Stimulated activated CD8-positive, alpha-beta memory T cell treated with anti-CD3 and anti-CD28 coated beads, Interleukin-15, amount 100 ng/mL, for 48 hours (primary cell): ENCODE measurements around the gene STOML1.

Experiments used
- DNase-seq, 2 donors: peaks; one replicate each; pipeline ENCODE4 v3.0.0-alpha.2; 2020; ENCODE audit warnings: low read depth in 2 of 2

STOML1 gene, protein sequence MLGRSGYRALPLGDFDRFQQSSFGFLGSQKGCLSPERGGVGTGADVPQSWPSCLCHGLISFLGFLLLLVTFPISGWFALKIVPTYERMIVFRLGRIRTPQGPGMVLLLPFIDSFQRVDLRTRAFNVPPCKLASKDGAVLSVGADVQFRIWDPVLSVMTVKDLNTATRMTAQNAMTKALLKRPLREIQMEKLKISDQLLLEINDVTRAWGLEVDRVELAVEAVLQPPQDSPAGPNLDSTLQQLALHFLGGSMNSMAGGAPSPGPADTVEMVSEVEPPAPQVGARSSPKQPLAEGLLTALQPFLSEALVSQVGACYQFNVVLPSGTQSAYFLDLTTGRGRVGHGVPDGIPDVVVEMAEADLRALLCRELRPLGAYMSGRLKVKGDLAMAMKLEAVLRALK

GRCh38 chr15:73991726-73992593, at the start of gene STOML1:
Gene STOML1 (minus strand): TSS chr15:73992295. CDS start chr15:73992223, 72 bp downstream.
- peak; percentile 93 to 94 for DNase-seq

GRCh38 chr15:74041311-74041756, 49.2 kb upstream of the STOML1 start:
- no peak for DNase-seq

DNA sequence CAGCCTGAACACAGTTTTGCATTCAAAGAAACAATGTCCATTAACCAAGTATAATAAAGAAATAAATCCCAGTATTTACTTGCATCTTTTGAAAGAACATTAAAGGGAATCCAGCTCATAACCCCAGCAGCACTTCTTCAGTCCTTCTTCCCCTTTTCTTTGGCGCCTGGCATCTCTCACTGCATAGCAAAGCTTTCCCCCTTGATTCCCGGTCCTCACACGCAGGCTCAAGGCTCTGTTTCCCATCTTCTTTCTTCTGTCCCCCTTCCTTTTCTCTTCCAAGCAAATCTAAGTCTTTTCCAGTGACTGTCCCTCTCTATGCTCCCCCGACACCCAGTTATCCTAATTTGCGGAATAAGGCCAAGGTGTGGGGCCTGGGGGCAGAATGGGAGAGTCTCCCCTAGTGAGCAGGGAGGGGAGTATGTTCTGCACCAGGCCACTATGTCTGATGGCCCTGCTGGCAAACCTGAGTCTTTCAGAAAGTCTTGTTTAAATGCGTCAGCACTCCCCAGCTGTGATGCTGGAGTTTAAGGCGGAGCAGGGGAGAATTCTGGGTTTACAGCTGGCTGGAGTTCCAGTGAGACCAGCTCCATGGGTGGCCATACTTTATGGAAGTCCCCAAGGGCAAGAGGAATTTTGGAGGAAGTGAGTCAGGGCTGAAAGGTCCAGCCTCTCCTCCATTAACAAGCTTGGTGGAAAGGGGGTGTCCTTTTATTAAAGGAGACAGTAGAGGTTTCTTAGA, 48.2 kb upstream of the STOML1 start:
- DNase-seq, result no peak

DNA sequence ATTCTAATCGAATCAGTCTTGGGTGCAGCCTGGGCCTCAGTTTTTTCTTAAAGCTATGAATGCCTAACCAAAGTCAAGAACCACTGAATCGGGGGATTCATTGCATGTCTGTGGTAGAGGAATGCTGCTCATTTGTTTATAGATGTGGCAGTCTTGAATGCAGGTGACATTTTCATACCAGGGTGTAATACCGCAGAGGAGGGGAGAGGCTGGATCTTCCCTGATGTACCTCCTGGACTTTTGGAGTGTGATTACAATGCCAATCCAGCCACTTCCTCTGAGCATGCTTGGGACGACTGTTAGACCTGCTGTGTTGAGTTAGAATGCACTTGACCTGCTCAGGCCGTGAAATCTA, 47.5 kb upstream of the STOML1 start:
- no peak for DNase-seq

- DNase-seq, result no peak
These were observed 46.9 kb upstream of the STOML1 start for GRCh38 chr15:74038707-74039655.

GRCh38 chr15:74037171-74038117, 45.3 kb upstream of the STOML1 start:
- no peak for DNase-seq

- no peak for DNase-seq
These were observed 44.4 kb upstream of the STOML1 start for GRCh38 chr15:74036271-74037170.

- DNase-seq, result no peak
These were observed 43.3 kb upstream of the STOML1 start for GRCh38 chr15:74035121-74036017.

DNA sequence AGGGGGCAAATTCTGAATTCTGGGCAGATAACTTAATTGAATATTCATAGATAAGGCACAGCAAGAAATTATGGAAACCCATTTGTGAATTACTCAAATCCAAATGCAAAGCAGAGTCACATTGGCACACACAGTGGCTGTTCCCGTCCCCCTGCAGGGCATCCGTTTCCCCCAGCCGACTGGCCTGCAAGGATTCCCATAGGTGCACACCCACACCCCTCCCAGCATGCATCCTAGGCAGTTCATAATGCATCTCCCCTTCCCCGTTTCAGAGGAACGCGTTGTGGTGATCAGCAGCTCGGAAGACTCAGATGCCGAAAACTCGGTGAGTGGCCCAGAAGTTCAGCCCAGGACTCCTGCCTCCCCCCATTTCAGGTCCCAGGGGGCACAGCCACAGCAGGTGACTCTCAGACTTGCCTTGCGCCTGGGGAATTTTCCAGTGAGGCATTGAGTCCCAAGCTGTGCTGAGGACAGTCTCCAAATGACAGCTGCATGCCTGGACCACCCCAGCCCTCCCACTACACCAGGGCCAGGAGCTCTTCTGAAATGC, 42.2 kb upstream of the STOML1 start:
- DNase-seq, result no peak

DNA sequence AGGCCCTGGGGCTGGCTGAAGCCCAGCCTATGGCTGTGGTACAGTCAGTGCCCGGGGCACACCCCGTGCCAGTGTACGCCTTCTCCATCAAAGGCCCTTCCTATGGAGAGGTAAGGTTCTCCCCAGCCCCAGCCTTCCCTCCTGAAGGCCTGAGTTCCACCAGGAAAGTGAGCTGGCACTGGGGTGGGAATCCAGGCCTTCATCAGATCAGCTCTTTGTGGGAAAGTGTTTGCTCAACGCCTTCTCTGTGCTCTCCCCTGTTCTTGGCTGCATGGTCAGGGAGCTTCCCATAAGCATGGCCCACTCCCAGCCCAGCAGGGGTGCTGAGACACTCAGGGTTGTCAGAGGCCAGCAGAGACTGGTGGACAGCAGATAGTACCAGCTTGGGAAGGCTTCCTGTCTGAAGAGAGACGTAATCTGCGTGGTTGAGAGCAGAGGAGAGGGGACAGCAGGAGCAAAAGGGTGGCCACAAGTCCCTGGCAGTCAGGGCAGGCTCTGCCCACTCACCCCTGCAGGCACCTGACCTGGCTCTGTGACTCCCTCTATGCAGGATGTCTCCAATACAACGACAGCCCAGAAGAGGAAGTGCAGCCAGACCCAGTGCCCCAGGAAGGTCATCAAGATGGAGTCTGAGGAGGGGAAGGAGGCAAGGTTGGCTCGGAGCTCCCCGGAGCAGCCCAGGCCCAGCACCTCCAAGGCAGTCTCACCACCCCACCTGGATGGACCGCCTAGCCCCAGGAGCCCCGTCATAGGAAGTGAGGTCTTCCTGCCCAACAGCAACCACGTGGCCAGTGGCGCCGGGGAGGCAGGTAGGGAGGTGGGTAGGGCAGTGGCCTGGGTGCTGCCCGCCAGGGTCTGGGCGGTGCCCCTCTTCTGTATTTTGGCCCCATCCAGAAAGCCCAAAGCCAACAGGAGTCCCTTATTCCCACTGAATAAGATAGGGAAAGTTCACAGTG, 40.8 kb upstream of the STOML1 start:
- no peak for DNase-seq

- no peak for DNase-seq
These were observed 40.0 kb upstream of the STOML1 start for GRCh38 chr15:74032046-74032445.

DNA sequence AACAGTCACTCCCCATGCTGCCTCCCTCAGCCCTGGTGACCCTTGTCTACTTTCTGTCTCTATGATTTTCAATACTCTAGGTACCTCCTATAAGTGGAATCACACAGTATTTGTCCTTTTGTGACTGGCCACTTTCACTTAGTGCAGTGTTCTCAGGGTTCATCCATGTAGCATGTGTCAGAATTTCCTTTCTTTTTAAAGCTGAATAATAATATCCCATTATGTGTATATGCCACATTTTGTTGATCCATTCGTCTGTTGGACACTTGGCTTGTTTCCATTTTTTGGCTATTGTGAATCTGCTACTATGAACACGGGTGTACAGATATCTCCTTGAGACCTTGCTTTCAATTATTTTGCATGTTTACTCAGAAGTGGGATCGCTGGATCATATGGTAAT, 36.6 kb upstream of the STOML1 start:
- no peak for DNase-seq

DNA sequence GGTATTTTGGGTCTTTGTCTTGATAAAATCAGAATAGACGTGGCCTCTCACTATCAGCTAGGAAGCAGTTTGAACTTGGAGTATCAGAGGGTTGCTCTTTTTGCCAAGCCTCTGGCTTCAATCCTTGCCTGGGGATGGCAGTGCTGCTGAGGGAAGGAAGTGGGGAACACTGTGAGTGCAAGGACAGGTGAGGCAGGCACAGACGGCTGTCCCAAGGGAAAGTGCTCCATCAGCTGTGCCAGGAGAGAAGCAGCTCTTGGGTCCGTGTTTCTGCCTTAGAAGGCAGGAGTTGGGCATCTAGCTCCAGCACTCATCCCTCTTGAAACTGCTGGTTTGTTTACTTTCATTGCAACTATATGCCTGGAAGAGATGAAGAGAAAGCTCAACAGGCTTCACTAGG, 35.6 kb upstream of the STOML1 start:
- no peak for DNase-seq

DNA sequence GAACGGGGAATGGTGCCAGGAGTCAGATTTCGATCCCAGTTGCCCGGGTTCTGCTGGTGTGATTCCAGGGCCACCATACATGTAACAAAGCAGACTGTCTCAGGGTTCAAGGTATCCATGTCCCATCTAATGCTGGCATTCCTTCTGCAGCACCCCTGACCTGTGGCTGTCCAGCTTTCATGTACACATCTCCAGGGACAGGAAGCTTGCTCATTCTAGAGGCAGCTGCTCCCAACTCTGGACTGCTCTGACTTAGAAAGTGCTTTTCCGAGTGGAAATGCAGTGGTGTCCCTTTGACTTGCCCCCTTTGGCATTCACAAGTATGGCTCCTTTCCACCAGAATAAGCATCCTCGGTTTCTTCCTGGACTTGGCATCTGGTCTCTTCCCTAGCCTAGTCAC, 33.3 kb upstream of the STOML1 start:
- no peak for DNase-seq

DNA sequence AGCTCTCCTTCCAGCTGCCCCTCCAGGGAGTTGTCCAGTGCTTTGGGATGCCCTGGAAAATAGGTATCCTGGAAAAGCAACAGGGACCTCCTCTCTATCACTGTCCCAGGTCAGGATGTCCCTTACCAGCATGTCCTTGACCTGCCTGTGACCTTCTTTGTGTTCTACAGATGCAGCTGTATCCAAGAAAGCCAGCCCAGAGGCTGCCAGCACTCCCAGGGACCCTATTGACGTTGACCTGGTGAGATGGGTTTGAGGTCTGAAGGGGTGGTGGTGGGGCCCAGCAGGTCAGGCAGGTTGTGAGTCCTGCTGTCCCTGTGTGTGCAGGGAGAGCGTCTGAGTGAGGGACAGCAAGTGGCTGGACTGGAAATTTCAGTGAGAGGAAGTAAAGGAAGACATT, 32.6 kb upstream of the STOML1 start:
- DNase-seq, result no peak

- no peak for DNase-seq
These were observed 30.8 kb upstream of the STOML1 start for GRCh38 chr15:74022706-74023470.
